Endodermal cell (in vitro differentiated cells): ENCODE results near the gene CCNT1. TPM values are rescaled to one million over a fixed set of nuclear protein-coding genes. Genes with fewer than 3 reads are reported as not detected.

Source experiments
- DNase-seq: peaks from one replicate; pipeline ENCODE4 v3.0.0-alpha.2; 2017
- H3K27ac ChIP-seq: 2 replicates; pipeline ENCODE4 v1.5.1; 2013; ENCODE audit warnings: mild to moderate bottlenecking, low read depth, low read length, moderate library complexity
- H3K27me3 ChIP-seq: 2 replicates; pipeline ENCODE4 v1.6.1; 2013; ENCODE audit warnings: mild to moderate bottlenecking, low read length, moderate library complexity; ENCODE audit not compliant: insufficient read depth, control insufficient read depth, poor library complexity, severe bottlenecking
- H3K36me3 ChIP-seq: 2 replicates; pipeline ENCODE4 v1.7.0; 2013; ENCODE audit warnings: mild to moderate bottlenecking, low read length, moderate library complexity; ENCODE audit not compliant: control insufficient read depth, insufficient read depth
- H3K4me1 ChIP-seq: one replicate; pipeline ENCODE4 v1.7.0; 2013; ENCODE audit warnings: low read length; ENCODE audit not compliant: control insufficient read depth, insufficient read depth
- H3K4me3 ChIP-seq: 2 replicates; pipeline ENCODE4 v1.5.1; 2013; ENCODE audit warnings: mild to moderate bottlenecking, low read length, moderate library complexity
- H3K9ac ChIP-seq: 2 replicates; pipeline ENCODE4 v1.6.1; 2013; ENCODE audit warnings: mild to moderate bottlenecking, low read length, moderate library complexity; ENCODE audit not compliant: poor library complexity, severe bottlenecking; ENCODE audit errors: extremely low read depth
- H3K9me3 ChIP-seq: 2 replicates; pipeline ENCODE4 v1.6.1; 2013; ENCODE audit warnings: mild to moderate bottlenecking, low read length, moderate library complexity; ENCODE audit not compliant: control insufficient read depth
- H3K27ac Mint-ChIP-seq: 2 replicates; pipeline ENCODE4 v1.8.0; 2020; ENCODE audit warnings: mixed read lengths
- H3K27me3 Mint-ChIP-seq: 2 replicates; pipeline ENCODE4 v1.8.0; 2021; ENCODE audit warnings: mild to moderate bottlenecking, mixed read lengths; ENCODE audit not compliant: insufficient read depth
- H3K36me3 Mint-ChIP-seq: 2 replicates; pipeline ENCODE4 v1.8.0; 2020; ENCODE audit warnings: low read depth, mixed read lengths
- H3K4me1 Mint-ChIP-seq: 2 replicates; pipeline ENCODE4 v1.8.0; 2020; ENCODE audit warnings: mixed read lengths
- H3K4me3 Mint-ChIP-seq: 2 replicates; pipeline ENCODE4 v1.8.0; 2020; ENCODE audit warnings: mild to moderate bottlenecking, moderate library complexity, mixed read lengths
- H3K9me3 Mint-ChIP-seq: 2 replicates; pipeline ENCODE4 v1.8.0; 2020; ENCODE audit warnings: mild to moderate bottlenecking, mixed read lengths
- WGBS, 2 experiments: methylation state at CpG; one replicate each; pipeline versions ENCODE4 v1.1.5 to v1.1.7; 2013; ENCODE audit warnings: missing lambda C conversion rate in 2 of 2, mixed read lengths in 1 of 2; ENCODE audit not compliant: insufficient coverage in 1 of 2, insufficient read length in 1 of 2; 5-methylcytosine and 5-hydroxymethylcytosine counted together
- total RNA-seq, 2 donors: library from RNA; stranded (reverse); fragmentation: NEBNext Ultra II Directional in 1 of 2; extraction: Animal tissue kit (Norgen Biotek cat#: 25700) in 1 of 2; gene quantifications; 2 replicates in 1 of 2; 3 replicates in 1 of 2; pipeline ENCODE4 v1.2.1, GENCODE V29; 2021
- TF ChIP-seq, protein P1 (sequence below): fragments of 200-600 bp; sonication (generic); conservative IDR thresholded peaks from 2 replicates; pipeline ENCODE4 v1.5.0; 2021; ENCODE audit warnings: antibody characterized with exemption, mild to moderate bottlenecking

The CCNT1 gene
- total RNA-seq, 2 donors from 2014 or later, result 43.0 to 54.0 TPM

DNA sequence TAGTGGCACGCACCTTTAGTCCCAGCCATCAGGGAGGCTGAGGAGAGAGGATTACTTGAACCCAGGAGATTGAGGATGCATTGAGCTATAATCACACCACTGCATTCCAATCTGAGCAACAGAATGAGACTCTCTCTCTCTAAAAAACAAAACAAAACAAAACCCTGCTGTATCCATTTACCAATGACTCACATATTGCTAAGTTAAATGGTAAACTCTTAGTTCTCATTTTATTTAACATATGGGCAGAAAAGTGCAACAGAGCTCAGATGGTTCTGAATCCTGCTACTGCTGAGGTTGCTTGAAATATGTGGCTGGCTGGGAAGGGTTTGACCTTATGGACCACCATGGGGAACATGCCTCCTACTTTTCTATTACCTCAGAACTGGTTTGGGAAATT, 33.7 kb upstream of the CCNT1 start:
- Mint-ChIP-seq H3K36me3 (no peaks in the 10 kb centered on the region), H3K4me1 (peaks cover 2% of the 10 kb centered on the region), H3K4me3 (no peak overlapping the region), H3K9me3 (no peaks in the 10 kb centered on the region), H3K27ac (no peak overlapping the region), H3K27me3 (peaks cover 6% of the 10 kb centered on the region)
- Histone ChIP-seq H3K4me3 (no peak overlapping the region), H3K27me3 (no peaks in the 10 kb centered on the region), H3K9ac (no peak overlapping the region), H3K9me3 (no peaks in the 10 kb centered on the region), H3K27ac (no peak overlapping the region), H3K36me3 (no peaks in the 10 kb centered on the region), H3K4me1 (no peaks in the 10 kb centered on the region)
- DNase-seq, result no peak
- TF ChIP-seq, protein P1, sequence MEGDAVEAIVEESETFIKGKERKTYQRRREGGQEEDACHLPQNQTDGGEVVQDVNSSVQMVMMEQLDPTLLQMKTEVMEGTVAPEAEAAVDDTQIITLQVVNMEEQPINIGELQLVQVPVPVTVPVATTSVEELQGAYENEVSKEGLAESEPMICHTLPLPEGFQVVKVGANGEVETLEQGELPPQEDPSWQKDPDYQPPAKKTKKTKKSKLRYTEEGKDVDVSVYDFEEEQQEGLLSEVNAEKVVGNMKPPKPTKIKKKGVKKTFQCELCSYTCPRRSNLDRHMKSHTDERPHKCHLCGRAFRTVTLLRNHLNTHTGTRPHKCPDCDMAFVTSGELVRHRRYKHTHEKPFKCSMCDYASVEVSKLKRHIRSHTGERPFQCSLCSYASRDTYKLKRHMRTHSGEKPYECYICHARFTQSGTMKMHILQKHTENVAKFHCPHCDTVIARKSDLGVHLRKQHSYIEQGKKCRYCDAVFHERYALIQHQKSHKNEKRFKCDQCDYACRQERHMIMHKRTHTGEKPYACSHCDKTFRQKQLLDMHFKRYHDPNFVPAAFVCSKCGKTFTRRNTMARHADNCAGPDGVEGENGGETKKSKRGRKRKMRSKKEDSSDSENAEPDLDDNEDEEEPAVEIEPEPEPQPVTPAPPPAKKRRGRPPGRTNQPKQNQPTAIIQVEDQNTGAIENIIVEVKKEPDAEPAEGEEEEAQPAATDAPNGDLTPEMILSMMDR, result no peak
- WGBS, 2 experiments, result 100% methylated on average over 1 of the region's 1 CpG

DNA sequence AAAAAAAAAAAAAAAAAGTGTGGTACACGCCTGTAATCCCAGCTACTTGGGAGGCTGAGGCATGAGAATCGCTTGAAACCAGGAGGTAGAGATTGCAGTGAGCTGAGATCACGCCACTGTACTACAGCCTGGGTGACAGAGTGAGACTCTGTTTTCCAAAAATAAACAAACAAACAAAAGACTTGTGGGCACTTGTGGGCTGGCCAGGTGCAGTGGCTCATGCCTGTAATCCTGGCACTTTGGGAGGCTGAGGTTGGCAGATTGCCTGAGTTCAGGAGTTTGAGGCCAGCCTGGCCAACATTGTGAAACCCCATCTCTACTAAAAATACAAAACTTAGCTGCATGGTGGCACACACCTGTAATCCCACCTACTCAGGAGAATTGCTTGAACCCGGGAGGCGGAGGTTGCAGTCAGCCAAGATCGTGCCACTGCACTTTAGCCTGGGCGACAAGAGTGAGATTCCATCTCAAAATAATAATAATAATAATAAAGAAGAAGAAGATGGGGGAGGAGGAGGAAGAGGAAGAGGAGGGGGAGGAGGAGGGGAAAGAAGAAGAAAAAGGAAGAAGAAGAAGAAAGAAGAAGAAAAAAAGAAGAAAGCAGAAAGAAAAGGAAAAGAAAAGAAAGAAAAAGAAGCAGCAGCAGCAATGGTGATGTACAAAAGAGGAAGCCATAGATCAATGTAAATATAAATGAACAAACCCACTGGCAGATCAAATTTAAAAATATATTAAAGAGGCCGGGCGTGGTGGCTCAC, 27.9 kb upstream of the CCNT1 start:
- H3K4me3 Mint-ChIP-seq, result no peak overlapping the region
- WGBS, 2 experiments, result 93 to 94% methylated on average over 5 to 8 of the region's 9 CpGs

DNA sequence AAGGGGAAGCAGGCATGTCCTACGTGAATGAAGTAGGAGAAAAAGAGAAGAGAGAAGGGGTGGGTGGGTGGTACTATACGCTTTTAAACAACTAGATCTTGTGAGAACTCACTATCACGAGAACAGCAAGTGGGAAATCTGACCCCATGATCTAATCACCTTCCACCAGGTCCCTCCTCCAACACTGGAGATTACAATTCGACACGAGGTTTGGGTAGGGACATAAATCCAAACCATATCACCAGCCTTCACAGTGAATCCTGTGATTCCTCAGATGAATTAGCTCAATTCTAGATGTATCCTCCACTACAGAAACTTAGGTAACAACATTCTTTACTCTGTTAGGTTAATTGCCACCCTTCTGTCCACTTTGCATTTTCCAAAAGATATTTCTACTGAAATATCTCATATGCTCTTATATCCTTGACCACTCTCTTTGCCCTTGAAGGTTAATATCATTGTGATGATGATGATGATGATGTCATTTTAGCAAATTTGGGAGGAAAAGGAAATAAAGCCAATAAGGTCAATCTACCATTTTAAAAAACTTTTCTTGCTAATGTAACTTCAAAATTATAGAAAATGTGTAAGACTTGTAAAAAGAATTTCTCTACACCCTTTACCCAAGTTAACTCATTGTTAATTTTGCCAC, 23.2 kb upstream of the CCNT1 start:
- Mint-ChIP-seq H3K4me3 (no peak overlapping the region), H3K27ac (no peak overlapping the region)
- no peaks in the 10 kb centered on the region for H3K4me1 ChIP-seq

More for the DNA sequence above, 27.9 kb upstream of the CCNT1 start:
- Mint-ChIP-seq H3K27ac (no peak overlapping the region), H3K27me3 (peaks cover 17% of the 10 kb centered on the region), H3K4me1 (no peaks in the 10 kb centered on the region), H3K36me3 (no peaks in the 10 kb centered on the region), H3K9me3 (no peaks in the 10 kb centered on the region)
- no peaks in the 10 kb centered on the region for H3K4me1 ChIP-seq
- TF ChIP-seq, protein P1, result no peak
- H3K4me3 ChIP-seq, result no peak overlapping the region
- no peak overlapping the region for H3K27ac ChIP-seq
- no peaks in the 10 kb centered on the region for H3K9me3 ChIP-seq
- no peaks in the 10 kb centered on the region for H3K36me3 ChIP-seq
- H3K27me3 ChIP-seq, result no peaks in the 10 kb centered on the region
- DNase-seq, result no peak
- H3K9ac ChIP-seq, result no peak overlapping the region

More for the DNA sequence above, 23.2 kb upstream of the CCNT1 start:
- Histone ChIP-seq H3K36me3 (no peaks in the 10 kb centered on the region), H3K4me3 (no peak overlapping the region), H3K9ac (no peak overlapping the region), H3K27me3 (no peaks in the 10 kb centered on the region), H3K9me3 (no peaks in the 10 kb centered on the region), H3K27ac (no peak overlapping the region)
- no peaks in the 10 kb centered on the region for H3K36me3 Mint-ChIP-seq
- TF ChIP-seq, protein P1, result no peak
- WGBS, 2 experiments, result 77 to 89% methylated on average over 4 to 5 of the region's 5 CpGs
- no peak for DNase-seq
- H3K9me3 Mint-ChIP-seq, result no peaks in the 10 kb centered on the region
- H3K4me1 Mint-ChIP-seq, result no peaks in the 10 kb centered on the region
- peaks cover 23% of the 10 kb centered on the region for H3K27me3 Mint-ChIP-seq
